DMS79 (cell line): Measurements from ENCODE around the gene STAT1.
A peak's percentile ranks its signal among the peaks of the same experiment; 100 is the strongest.
"Not testable (repeated sequence)": the region's sequence is repeated elsewhere in the genome, so short reads cannot be mapped to it uniquely, and the experiment has no call there.

ENCODE experiments used
- DNase-seq: peaks from one replicate; lab custom pipeline; 2025; lab: John Stamatoyannopoulos, UW

The STAT1 gene

DNA sequence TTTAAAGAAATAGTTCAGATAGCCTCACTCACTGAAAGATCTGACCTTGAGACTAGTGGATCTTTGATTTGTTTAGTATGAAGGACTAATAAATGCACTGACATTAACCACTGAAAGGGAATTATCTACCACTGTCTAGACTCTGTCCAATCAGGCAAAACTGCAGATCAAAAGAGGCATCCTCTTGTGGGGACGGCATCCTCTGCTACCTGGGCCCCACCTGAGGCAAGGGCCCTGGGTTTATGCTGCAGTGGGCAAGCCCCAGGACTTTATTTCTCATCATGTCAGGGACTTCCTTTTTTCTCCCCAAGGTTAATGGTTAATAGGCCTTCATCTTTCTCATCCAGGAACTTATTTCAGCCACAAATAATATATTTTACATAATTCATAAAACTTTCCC, 32.2 kb downstream of the STAT1 start:
- DNase-seq: no peak

DNA sequence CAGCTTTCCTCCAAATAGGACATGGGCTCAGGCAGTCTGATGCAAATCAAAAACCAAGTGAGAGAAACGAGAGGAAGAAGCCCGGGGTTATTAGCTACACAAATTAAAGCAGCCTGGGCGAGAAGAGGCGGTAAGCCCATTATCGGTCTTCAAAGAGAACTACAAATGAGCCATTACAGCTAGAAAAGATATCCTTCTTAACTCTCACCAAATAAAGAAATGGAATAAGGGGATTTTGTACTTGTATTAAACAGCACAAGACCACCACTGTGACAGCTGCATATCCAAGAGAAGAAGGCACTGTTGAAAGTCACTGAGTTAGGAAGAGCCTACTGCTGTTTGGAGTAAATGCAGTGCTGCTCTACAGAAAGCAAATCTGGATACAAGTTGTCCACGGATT, 32.6 kb downstream of the STAT1 start:
- DNase-seq: no peak

DNA sequence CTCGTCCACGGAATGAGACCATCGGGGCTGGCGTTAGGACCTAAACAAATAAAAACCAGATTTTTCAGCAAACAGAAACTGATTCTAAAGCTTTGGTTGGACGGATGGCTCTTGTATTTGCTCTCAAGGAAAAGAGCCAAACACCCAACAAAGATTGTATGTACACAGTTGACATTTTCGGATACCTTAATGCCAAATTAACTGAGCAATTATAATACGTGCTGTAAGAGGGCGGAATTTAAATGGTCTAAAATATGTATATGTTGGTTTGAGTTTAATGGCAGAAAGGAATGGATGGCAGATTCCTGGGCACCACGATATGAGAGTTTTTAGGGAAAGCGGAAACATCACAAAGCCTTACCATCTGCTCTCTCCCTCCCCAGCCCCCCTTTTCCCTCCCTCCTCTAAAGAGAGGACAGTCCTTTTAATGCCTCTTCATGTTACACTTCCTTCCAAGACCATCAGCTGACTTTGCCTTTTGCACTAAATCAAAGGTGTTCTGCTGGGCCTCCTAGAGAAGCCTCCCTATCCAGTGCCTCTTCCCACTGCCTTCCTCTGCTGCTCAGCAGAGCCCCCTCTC, 33.3 kb downstream of the STAT1 start:
- DNase-seq: peak; percentile 34

DNA sequence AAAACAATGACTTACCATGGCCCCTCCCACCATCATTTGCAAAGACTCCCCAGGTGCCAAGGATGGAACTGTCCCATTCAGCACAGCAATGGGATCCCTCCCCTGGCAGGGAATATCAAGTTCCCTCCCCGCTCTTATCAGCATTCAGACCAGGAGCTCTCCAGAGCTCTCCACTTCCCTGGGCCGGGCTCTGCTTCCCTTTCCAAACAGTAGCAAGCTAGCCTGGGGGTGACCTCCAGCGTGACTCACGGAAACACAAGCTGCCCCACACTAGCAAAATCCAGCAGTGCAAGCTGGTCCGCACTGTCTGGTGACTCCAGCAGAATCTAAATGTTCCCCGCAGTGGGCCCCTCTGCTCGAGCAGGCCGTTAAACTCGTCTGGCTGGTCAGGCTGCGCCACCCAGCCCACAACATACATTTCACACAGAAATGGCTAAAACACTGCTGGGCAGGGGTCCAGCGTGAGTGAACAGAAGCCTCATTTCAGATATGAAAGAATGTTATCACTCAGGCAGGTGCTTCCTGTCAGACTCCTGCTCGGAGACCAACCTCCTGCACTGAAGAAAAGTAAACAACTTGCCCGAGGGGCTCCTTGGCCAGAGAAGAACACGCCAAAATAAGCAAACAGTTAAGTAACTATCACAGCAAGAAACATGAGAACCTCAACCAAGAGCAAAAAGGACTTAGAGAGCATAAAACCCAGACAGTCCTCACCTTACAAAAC, 33.9 kb downstream of the STAT1 start:
- DNase-seq: peak; percentile 89

GRCh38 chr2:190978389-190979053, 35.5 kb downstream of the STAT1 start:
- no peak for DNase-seq

GRCh38 chr2:190977505-190977904, 36.5 kb downstream of the STAT1 start:
- no peak for DNase-seq

- no peak for DNase-seq
Observed at GRCh38 chr2:190976521-190976920, 37.5 kb downstream of the STAT1 start.

- no peak for DNase-seq
Observed at GRCh38 chr2:190974629-190975361, 39.2 kb downstream of the STAT1 start.

GRCh38 chr2:190973726-190974628, 40.0 kb downstream of the STAT1 start:
- DNase-seq: no peak

DNA sequence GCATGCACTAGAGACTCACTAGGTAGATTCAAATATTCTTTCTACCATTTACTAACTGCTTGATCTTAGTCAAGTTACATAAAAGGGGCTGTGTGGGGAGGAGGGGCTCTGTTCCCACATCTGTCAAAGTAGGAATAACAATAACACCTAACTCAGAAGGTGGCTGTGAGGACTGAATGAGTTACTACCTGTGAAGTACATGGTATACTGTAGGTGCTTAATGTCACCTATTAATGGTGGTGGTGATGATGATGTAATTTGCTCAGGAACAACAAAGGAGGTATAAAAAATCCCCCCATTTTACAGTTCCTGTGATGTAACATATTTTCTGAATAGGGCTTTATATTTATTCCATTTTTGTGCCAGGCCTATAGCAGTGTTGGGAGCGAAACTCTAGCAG, 40.7 kb downstream of the STAT1 start:
- no peak for DNase-seq

GRCh38 chr2:190972846-190973245, 41.1 kb downstream of the STAT1 start:
- DNase-seq: no peak

GRCh38 chr2:190972213-190972612, 41.8 kb downstream of the STAT1 start:
- no peak for DNase-seq

DNA sequence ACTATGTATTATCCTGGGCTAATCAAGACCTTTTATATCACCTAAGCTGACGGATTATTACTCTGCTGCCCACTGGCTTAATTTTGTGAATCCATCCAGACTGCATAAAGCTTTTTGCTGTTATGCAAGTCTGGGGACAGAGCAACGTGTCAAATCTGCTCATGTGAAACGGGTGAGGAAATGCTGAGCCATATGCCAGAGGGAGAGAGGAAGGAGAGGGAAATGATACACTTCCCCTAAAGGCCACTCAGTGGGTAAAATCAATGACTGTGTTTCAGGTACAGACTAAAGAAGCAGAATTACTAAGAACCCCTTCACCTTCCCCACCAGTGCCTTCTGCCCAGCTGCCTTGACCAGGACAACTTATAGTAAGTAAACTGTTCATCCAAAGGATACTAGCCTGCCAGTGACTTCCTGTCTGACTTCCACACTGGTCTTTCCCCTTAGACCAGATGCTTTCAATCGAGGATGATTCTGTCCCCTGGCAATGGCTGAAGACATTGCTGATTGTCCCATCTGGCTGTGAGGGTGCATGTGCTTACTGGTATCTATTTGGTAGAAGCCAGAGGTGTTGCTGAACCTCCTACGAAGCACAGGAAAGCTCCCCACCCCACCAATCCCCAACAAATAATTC, 43.0 kb downstream of the STAT1 start:
- DNase-seq: no peak

GRCh38 chr2:190970160-190970559, 43.8 kb downstream of the STAT1 start:
- DNase-seq: no peak

DNA sequence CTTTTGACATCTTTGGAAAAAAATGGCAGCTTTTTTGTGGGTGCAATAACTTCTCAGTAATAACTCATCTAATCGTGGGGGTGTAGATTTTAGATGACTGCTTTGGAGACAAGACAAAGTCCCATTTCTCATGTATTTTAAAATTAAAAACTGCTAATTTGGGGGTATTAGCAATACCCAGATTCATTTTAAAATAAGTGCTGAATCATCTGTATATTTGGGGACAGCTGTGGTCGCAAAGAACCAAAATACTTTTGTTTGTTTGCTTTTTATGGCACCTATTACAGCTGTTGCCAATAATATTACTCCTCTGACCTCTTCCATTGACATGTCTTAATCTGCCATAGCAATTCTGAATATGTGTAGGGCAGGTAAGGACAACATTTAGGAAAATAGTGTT, 45.4 kb downstream of the STAT1 start:
- no peak for DNase-seq

DNA sequence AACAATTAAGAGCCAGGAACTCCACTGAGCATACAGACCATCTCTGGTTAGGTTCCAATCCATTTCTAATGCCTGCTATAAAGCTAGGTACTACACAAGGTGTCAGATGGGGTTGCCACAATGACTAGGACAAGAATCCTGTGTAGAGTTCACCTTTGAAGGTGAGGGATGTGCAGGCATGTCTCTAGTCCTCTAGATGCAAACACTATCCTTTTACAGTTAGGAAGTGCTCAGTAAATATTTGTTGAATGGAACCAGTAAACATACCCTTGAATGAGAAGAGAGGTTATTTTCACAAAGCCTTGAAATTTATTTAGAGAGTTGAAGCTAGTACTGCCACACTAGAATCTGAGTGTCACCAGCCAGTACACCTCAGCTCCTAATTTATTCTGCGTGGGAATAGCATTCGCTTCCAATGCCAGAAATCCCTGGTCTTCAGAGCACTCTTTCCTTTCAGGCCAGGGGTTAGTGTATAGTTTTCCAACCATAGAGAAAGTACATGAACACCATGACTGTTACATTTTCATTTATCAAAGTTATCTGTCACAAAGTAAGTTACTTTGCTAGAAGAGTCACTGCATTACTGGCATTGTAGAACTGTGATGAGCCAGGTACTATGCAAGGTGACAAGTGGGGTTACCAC, 48.3 kb downstream of the STAT1 start:
- DNase-seq: no peak

DNA sequence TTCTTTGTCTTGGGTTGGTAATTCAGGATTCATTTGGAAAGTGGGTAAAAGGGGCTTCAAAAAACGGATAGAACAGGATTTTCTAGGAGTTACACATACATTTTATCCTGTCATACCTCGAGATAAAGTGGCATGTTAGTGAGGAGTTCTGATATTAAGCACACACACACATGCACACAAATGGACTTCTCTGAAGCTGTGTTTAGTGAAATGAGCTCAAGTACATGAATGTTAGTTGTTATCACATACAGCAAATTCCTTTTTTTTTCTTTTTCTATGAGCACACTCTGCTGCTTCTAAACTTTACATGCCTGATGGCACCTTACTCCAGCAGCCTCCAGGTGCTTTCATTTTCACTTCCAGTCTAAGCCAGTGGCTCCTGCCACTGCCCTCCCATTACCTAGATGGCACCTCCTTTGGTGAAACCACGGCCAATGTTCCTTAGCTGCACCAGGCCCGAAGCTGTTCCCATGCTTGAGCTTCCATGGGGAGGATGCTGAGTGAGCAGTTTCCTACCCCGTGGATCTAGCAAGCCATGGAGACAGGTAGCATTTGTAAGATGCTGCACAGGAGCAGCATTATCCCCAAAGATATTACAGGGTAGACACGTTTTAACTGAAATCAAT, 49.7 kb downstream of the STAT1 start:
- no peak for DNase-seq

DNA sequence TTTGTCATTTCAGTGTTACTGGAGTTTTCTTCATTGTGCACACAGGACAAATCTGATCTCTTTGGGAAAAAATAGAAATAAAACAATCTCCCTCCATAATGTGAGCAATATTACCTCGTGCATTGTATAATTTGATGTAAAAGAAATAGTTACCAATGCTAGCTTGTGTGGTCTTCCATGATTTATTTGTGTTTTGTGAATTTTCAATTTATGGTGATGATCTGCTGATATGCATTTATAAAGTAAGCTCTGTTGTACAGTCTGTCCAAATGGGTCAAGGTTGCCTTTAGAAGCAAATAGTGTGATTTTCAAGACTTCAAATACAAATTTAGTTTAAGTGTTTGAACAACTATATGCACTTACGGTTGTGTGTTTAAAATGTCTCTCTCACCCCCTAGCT, 50.9 kb downstream of the STAT1 start:
- DNase-seq: no peak

- no peak for DNase-seq
Observed at GRCh38 chr2:190961918-190962487, 52.0 kb downstream of the STAT1 start.

- not testable (repeated sequence) for DNase-seq
Observed at GRCh38 chr2:190961117-190961516, 52.9 kb downstream of the STAT1 start.
